HG03378 (cell line): ENCODE data around the gene C14orf93.
A peak's percentile ranks its signal among the peaks of the same experiment; 100 is the strongest.

Experiments used
- ATAC-seq: cut with Tn5 transposase; IDR thresholded peaks from one replicate; pipeline ENCODE4 v1.9.1; 2021; ENCODE audit warnings: mild to moderate bottlenecking, moderate library complexity; ENCODE audit not compliant: unreplicated experiment

Gene C14orf93, protein sequence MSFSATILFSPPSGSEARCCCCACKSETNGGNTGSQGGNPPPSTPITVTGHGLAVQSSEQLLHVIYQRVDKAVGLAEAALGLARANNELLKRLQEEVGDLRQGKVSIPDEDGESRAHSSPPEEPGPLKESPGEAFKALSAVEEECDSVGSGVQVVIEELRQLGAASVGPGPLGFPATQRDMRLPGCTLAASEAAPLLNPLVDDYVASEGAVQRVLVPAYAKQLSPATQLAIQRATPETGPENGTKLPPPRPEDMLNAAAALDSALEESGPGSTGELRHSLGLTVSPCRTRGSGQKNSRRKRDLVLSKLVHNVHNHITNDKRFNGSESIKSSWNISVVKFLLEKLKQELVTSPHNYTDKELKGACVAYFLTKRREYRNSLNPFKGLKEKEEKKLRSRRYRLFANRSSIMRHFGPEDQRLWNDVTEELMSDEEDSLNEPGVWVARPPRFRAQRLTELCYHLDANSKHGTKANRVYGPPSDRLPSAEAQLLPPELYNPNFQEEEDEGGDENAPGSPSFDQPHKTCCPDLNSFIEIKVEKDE

DNA sequence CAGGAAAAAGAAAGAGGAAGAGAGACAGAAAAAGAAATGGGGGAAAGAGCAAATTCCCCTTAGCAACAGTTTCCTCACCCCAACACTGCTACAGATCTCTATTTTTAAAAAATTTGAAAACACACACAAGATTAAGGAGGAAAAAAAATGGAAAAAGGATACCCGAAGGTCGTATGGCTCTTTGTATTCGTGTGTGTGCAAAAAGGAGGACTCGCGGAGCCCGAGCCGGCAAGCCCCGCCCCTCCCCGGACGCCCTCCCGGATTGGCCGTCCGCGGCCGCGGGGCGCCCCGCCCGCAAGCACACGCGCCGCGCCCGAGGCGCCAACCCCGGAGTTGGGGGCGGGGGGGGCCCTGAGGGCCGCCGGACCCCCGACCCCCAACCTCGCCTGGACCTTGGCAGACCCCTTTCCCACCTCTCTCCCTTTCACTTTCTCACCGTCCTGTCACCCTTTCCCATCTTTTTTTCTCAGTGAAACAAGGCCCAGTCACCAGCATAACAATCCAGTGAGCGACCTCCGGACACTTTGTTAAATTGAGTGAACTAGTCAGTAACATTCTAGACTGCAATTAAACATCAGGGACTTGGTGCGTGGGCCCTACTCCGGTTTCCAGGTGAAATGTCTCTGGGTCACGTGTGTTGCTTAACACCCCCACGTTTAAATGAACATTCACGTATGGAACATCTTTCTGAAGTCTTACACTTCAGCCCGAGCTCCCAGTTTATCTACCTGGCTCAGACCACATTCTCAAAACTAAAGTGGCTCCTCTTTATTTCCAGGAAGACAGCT lies at the start of gene C14orf93:
Gene C14orf93 (minus strand): TSS at position 205 of the 788 bp plus-strand sequence. CDS start 11,120 bp downstream, outside the sequence.
- no peak for ATAC-seq

DNA sequence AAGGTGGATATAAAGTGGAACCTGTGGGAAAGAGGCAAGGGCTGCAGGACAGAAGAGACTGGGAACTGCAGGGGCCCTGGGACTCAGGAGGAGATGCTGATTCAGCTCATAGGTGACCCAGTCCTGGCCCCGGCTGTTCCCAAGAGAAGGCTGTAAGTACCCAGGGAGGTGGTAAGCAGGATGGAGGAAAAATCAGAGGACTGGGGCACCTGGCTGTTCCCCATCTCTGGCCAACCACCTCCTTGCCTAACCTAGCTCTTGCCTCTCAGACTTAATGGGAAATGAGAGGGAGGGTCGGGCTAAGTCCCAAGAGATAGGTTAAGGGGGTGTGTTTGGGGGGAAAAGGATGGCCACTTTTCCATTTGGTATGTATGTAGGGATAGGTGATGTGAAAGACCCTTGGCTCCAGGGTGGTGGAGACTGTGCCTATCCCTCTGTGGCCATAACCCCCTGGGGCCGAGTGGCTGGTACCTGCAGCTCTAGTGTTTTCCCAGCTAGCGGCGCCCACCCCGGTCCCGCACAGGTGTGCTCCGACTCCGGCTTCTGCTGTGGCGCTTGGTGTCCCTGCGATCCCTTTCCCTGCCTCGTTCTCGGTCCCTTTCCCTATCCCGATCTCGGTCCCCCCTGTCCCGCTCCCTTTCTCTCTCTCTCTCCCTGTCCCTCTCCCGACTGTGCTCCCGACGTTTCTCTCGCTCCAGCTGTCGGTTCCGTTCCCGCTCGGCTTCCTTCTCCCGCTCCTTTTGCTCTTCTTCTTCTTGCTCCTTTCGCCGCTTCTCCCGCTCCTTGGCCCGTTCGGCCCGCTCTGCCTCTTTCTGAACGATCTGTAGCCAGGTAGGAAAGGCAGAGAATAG lies 48.9 kb upstream of the C14orf93 start:
- no peak for ATAC-seq

DNA sequence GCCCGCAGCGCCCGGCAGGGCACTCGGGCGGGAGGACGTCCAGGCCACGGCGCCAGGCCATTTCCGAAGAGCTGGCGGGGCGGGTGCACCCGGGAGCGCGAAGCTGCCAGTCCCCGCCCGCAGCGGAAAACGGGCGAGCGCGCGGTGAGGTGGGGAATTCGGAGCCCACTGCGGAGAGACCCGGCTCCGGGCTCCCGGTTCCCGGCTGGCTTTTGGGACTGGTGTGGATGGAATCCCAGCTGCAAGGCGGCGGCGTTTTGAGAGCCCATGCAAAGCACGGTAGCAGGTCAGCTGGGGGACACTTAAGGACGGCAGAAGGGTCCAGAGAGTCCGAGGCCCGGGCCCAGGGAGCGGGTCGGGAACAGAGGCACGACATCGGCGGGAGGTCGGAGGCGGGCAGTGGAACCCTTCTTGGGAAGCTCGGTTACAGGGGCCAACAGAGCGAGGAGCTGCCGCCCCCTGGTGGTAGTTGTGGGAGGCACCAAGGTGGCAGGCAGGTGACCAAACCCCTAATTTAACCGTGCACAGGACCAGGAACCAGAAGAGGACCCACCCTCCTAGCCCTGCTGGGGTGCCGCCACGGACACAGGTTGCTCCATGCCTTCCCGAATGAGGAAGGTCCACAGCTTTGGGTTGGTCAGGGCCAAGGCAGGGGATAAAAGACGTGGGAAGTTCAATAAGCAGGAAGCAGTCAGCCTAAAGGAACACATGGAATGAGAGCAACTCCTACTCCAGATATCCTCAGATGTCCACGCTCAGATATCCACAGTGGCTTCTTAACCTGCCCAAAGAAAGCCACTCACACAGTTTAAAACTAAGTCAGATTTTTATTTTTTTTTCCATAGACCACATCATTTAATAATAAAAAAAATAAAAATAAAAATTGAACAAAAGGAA lies 48.1 kb upstream of the C14orf93 start:
- peak; percentile 67 for ATAC-seq

DNA sequence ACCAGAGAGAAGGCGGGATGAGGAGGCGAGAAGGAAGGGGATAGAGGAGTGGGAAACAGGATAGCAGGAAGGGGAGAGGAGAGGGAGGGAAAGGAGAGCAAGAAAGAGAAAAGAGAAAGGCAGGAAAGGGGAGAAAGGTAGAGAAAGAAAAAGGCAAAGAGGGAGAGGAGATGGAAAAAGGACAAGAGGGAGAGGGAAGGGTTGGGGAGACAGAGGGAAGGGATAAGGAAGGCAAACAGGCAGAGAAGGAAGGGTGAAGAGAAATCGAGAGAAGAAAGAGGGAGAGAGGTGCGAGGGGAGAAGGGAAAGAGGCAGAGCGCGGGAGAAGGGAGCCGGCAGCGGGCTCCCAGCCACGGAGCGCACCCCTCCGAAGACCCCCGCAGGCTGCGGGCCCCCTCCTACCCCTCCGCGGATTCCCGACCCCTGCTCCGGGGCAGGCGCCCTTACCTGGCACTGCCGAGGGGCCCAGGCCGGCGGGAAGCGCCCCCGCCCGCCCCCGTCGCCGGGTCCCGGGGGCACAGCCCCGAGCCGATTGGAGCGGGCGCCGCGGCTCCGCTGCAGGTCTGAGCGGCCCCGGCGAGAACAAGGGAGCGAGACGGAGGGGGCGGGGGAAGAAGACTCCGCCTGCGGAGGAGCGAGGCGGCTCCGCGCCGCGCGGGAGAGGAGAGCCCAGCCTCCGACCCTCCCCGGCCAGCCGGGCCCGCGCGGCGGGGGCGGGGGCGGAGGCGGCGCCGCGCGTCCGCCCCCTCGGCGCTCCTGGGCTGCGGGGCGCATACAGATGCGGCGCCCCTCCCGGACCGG lies 47.2 kb upstream of the C14orf93 start, which contains the start of gene CDH24:
Gene CDH24 (minus strand): TSS at position 565 of the 801 bp plus-strand sequence. CDS start 1,787 bp downstream, outside the sequence.
- no peak for ATAC-seq

DNA sequence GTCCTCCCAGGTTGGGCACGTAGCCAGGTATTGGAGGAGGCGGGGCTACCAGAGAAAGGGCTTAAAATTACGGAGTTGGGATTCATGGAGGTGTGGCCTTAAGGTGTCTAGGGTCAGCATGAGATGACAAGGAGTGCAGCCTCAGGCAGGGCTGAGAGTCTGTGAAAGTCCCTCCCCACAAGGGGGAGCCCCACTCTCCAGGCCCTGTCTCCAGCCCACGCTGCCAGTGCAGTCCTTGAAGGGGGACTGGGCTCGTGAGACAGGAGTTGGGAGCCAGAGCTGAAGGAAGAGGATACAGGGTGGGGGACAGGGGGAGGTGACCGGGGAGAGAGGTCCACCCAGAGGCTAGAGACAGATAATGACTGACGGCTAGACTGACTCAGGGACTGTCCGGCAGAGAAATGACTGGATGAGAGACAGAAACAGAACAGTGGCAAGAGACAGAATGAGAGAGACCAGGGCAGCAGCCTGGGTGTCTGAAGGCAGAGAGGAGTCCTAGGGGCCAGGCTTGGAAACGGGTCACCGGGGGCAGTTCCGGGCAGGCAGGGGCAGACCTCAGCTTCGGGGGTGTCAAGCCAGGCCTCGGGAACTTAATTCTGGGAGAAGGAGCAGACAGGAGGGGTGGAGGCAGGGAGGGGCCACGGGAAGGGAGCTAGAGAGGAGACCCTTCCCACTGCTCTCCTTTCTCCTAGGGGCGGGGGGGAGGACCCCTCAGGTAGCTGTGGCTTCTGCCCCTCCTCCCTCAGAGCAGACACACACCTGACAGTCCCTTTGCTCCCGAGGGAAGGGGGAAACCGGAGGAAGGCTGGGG lies 46.4 kb upstream of the C14orf93 start:
- ATAC-seq: peak; percentile 55

DNA sequence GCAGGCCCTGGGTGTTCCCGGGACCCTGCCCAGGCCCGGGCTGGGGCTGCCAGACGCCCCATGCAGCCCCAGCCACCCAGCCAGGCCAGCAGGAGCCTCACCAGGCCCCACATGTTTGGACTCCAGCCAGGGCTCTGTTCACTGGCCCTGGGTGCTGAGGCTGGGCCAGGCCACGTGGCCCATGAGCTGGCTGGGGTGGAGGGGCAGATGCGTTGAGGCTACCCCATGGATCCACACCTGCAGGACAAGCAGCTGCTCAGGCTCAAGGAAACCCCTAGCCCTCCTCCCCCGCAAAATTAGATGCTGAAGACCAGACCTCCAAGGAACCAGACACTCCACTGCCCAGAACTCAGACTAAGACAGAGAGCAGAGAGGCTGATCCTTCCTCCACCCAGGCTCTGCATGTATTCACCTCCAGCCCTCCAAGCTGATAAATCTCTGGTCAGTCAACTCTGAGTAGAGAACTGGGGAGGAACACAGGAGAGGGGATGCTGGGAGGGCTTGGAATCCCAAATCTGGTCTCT lies 45.7 kb upstream of the C14orf93 start:
- no peak for ATAC-seq

DNA sequence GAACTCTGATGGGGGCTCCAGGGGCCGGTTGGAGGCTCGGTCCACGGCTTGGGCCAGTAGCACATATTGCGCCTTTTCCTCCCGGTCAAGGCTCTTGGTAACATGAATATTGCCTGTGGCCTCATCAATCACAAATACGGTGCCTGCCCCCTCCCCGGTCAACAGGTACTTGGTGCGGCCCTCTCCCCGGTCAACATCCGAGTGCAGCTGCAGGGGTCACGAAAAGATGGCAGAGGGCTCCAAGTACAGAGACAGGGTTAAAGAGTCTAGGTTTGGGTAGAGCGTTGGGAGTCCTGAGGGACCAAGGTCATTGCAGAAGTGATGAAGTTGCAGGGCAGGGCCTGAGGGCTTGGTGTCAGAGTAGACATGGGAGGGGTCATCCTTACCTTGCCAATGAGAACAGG lies 45.2 kb upstream of the C14orf93 start:
- no peak for ATAC-seq

DNA sequence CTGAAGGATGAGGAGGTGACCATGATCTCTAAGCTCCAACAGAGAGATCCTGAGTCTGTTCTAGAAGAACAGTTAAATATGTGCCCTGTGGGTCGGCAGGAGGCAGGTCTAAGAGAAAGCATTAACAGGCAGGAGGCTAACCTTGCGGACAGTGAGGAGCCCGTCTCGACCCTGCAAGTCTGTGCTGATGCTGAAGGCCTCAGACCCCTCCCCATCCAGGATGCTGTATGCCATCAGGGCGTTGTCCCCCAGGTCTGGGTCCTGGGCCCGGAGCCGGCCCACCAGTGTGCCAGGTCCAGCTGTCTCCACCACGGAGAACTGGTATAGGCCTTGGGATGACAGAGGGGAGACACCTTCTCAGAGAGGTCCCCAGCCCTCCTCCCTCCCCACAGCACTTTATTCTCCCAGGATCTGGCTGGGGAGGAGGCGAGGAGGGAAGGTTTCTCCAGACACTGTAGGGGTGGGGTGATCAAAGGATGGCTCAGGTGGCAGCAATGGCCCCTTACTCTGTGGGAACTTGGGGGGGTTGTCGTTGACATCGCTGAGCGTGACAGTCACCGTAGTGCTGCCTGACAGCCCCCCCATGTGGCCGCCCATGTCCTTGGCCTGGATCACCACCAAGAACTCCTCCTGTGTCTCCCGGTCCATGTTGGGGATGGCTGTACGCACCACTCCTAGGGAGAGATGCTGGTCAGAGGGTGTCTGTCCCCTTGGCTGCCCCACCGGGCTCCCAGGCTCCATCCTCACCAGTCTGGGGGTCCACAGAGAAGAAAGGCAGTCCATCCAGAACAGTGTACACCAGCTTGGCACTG lies 44.3 kb upstream of the C14orf93 start:
- ATAC-seq: no peak

DNA sequence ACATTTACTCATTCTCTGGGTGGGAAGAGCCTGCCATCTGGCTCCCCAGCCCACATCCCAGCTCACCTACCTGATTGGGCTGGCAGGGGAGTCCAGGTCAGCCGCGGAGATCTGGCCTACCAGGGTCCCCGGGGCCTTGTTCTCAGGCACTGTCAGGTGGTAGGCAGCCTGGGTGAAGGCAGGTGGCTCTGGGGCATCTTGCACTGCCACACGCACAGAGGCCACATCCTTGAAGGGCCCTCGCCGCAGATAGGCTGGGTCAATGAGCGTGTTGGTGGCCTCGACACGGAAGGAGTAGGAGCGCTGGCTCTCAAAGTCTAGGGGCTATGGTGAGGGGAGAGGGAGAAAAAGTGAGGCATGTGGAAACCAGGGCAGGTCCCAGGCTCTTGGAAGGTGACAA lies 43.5 kb upstream of the C14orf93 start:
- no peak for ATAC-seq

DNA sequence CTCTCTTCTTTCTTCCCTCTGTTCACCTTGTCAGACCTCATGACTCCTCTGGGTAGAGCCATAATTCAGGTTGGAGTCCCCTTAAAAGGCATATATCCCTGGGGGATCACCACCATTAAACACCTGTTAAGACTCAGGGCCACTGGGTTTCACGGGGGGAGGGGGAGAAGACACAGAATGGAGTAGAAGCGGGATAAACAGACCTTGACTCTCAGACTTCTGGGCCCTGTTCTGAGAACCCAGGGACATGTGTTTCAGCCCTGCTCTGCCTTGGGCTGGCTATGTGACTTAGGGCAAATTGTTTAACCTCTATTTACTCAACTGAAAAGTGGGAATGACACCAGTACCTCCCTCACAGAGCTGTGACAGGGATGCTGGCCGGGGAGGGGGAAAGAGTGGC lies 42.7 kb upstream of the C14orf93 start:
- no peak for ATAC-seq

DNA sequence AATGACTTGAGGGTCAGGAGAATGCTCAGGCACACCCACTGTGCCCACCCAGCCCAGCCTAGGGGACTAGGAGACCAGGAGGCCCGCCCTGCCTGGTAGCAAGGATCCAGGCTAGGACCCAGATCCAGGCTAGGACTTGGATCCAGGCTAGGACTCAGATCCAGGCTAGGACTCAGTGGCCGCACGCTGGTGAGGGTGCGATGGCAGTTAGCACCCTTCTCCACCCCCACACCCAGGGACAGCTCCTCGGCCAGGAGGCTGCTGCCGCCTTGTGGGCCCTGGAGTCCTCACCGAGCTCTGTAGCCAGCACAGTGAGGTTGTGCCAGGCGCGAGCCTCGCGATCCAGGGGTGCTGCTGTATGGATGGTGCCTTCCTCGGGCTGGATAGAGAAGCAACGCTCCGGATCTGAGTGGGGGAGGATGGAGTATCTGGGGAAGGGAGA lies 42.3 kb upstream of the C14orf93 start:
- no peak for ATAC-seq

DNA sequence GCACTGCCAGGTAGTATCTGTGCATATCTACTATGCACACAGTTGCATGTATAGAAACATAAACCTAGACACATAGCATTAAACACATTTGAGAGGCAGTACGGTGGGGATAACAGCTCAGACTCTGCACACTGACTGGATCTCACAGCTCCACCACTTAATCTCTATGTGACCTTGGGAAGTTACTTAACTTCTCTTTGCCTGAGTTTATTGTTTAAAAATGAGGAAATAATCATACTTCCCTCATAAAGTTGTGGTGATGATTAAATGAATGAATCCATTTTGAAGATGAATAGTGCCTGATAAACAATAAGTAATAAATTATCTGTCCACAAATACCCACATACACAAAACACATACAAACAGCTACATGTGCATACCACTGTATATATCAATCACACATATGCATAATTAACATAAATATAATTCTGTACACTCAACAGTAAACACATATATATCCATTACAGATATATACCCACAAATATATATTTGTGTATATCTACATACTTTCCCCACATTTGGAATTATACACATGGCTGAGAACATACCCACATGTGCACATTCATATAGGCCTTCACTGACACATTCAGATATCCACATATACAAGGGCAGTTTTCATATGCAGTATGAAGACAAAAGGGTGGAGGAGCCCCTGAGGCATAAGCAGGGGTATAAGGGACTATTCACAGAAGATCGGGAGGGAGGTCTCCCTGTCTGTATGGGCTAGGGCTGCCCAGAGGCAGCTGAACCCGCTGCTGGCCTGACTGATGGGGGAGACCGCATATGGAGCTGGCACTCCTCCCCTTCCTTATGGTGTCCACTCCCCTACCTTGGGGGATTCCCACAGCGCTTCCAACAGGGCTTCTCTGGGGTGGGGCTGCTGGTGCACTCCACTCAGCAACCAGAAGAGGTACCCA lies 41.5 kb upstream of the C14orf93 start:
- no peak for ATAC-seq

DNA sequence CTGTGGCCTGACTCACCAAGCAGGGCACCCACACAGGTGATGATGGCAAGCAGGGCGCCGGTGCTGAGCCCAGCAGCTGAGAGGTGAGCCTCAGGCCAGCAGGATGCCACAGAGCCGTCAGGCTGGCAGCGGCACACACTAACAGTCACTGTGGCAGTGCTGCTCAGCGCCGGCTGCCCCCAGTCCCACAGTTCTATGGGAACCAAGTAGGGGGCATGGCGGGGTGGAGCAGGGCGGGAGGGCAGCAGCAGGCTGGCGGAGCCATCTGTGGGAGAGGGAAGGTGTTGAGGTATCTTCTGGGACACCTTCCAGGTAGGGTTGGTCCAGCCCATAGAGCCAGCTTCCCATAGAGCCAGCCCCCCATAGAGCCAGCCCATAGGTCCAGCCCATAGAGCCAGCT lies 39.1 kb upstream of the C14orf93 start:
- ATAC-seq: no peak

DNA sequence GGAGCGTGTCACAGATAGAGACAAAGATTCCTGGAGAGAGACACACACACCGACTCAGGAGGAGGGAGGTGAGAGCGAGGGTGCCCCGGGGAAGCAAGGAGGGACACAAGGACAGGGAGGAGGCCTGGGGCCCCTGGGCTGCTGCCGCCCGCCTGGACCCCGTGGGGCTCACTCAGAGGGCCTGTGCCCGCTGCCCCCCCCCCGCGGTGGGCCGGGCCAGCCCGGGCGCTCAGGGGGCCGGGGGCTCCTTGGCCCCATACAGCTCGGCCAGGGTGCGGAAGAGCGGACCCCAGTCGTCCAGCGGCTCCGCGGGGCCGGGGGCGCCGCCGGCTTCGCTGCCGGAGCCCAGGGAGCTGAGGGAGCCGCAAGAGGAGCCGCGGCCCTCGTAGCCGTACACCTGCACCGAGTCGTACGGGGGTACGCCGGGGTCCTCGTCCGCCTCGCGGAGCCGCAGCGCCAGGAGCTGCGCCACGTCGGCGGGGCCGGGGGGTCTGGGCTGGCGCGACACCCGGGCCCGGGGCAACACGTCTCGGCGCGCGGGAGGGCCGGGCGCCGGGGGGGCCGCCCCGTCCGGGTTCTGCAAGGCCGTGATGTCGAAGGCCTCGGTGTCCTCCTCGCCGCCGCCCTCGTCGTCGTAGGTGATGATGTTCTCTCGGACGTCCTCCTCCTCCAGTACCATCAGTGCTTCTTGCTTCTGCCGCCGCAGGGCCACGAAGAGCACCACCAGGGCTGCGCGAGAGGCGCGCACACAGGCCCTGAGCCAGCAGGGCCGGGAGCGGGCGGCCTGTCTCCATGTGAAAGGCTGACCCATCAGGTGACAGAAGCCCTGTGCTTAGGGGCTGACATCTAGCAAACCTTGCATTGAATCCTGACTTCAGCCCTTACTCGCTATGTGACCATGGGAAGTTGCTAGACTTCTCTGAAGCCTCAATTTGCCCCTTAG lies 38.1 kb upstream of the C14orf93 start:
- ATAC-seq: no peak
